Hematopoietic multipotent progenitor cell (in vitro differentiated cells): ENCODE data around the gene DAPK1. TPM values are rescaled to one million over a fixed set of nuclear protein-coding genes. Genes with fewer than 3 reads are reported as not detected.

ENCODE experiments used
- DNase-seq, 3 donors: peaks; one replicate each; pipeline ENCODE4 v3.0.0-alpha.2; 2011 to 2015; ENCODE audit warnings: low read depth in 2 of 3, low spot score in 2 of 3
- total RNA-seq: library from RNA; depleted of rRNA; stranded (reverse); fragments of >200 nt; gene quantifications from one replicate; pipeline ENCODE4 v1.2.3, GENCODE V29; 2012

DAPK1 gene
- total RNA-seq: 148 TPM

DNA sequence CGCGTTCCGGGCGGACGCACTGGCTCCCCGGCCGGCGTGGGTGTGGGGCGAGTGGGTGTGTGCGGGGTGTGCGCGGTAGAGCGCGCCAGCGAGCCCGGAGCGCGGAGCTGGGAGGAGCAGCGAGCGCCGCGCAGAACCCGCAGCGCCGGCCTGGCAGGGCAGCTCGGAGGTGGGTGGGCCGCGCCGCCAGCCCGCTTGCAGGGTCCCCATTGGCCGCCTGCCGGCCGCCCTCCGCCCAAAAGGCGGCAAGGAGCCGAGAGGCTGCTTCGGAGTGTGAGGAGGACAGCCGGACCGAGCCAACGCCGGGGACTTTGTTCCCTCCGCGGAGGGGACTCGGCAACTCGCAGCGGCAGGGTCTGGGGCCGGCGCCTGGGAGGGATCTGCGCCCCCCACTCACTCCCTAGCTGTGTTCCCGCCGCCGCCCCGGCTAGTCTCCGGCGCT lies at the start of gene DAPK1:
DAPK1 (plus strand) TSS at position 264 of the 442 bp plus-strand sequence. CDS start 1,211 bp downstream, outside the sequence.
- DNase-seq: peak in 2 of 3 donors; percentile 83 to 84

DNA sequence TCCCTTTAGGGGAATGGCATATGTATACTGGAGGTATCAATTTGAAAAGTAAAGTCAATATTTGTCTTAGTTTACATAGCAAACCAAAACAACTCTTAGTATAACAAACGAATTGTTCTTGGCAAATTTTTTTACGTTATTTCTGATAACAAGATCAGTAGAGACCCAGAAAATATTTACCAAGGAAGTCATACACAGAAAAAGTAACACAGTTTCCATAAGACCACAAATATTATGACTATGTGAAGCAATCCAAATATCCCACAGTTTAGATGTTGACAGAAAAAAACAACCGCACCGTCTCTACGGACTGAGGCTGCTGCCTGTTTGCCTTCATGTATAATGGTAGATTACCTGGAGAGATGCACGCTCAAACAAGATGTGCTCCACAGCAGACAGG lies 46.5 kb upstream of the DAPK1 start:
- DNase-seq: no peak

GRCh38 chr9:87455407-87455806 lies 42.3 kb upstream of the DAPK1 start:
- no peak for DNase-seq

DNA sequence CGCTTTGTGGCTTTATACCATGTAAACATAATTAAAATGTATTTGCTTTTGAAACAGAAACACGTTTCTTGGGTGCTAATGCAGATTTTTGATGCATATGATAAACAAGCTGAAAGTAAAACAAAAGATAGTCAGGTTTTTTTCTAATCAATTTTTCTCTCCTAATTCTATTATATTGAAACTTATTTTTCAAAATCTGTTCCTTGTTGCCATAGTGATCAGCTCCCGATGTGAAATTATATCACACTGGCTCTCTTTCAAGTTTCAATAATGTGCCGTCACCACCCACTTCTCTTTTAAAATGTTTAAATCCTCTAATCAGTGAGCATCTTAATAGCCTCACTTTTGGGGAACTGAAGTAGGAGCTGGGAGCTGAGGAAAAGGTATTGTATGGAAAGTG lies 36.4 kb upstream of the DAPK1 start:
- DNase-seq: no peak

GRCh38 chr9:87464110-87464991 lies 33.3 kb upstream of the DAPK1 start:
- no peak for DNase-seq

DNA sequence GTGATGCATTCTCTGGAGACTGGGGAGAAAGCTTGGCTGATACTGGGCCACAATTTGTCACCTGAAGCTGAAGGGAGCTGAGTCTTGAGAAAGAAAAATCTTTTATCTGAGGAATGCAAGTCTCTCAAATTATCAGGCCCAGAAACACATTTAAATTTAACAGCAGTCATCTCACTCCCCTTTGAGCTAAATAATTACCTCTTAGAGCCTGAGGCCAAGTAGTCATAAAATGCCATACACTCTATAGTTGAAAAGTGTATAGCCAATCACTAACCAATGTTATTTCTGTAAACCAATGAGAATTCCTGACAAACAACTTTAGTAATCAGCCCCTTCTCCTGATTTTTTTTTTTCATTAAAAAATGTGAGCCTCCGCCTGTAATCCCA lies 32.7 kb upstream of the DAPK1 start:
- DNase-seq: no peak

GRCh38 chr9:87465816-87466215 lies 31.9 kb upstream of the DAPK1 start:
- DNase-seq: no peak

GRCh38 chr9:87467187-87467586 lies 30.5 kb upstream of the DAPK1 start:
- no peak for DNase-seq

DNA sequence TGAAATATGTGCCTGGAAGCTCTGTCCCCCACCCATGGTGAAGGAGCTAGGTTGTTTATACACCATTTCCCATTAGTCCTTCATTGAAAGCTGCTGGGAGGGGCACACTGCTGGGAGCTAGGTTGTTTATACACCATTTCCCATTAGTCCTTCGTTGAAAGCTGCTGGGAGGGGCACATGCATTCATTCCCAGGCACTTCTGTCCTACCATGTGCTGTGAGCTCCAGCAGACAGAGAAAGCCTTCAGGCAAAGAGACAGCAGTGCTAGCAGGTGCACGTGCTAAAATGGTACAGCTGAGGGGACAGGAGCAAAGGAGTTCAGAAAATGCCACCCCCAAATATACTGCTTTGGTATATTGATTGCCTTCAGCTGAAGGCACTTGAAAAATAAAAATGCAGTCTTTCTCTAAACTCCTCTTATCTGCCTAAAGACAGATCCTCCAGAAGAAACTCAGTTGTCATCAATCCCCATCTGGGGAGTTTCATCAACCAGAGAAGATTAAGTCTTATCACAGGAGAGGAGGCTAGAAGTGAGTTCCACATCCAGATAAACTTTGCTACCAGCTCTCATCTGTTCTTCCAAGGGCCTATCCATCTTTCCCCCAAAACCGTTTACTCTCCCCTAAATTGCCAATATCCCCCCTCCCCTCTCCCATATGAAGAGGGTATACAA lies 27.7 kb upstream of the DAPK1 start:
- no peak for DNase-seq

- no peak for DNase-seq
Observed at GRCh38 chr9:87471746-87472145, 25.9 kb upstream of the DAPK1 start.

GRCh38 chr9:87475463-87475862 lies 22.2 kb upstream of the DAPK1 start:
- DNase-seq: no peak

DNA sequence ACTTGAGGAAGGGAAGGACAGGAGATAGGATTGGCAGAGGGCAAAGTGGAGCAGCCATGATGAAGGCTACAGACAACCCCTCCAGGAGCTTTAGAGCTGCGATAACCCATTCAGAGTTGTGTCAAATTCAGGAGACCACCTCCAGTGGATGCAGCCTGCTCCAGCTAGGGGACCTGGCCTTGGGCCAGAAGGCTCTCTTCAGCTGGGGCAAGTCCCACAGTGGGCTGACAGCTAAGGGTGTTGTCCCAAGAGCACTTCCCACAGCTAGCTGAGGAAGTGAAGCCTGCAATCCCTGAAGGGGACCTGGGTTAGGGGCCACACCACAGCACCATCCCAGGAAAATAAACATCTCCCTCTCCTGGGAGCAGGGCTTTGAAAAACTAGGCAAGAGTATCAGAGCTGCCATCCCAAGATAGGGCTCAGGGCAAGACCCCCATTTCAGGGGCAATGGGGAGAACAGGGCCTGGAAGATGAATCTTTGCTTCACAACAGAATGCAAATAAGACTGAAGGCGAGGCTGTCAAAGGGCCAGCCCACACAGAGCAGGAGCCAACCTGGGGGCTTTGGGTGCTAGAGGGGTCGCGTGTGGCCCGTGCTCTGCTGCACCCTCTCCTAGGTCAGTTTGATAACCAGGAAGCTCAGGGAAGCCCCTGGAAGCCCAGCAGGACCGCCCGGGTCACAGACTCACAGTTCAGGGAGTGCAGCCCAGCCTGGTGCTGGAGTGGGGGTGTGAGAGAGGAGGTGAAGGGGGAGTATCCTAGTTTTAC lies 19.3 kb upstream of the DAPK1 start:
- no peak for DNase-seq

GRCh38 chr9:87479801-87480201 lies 17.9 kb upstream of the DAPK1 start:
- peak in 2 of 3 donors; percentile 81 to 91 for DNase-seq

- no peak for DNase-seq
Observed at GRCh38 chr9:87481890-87482855, 15.5 kb upstream of the DAPK1 start.

- no peak for DNase-seq
Observed at GRCh38 chr9:87490225-87490624, 7.4 kb upstream of the DAPK1 start.

DNA sequence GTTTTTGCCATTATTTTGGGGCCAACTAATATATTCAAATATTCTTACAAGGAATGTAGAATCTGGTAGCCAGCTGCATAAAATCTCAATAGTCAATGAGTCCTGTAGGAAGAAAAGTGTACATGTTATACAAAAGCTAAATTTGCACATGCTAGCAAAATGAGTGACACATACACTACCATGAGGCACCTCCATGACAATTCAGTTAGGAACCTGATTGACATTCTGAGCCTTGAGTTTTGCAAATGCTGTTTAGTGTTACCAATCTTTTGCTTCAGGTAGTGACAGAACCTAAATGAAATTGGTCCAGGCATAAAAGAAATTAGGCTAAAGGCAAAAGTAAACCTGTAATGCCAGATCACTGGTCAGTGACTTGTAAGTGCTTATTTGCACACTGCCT lies 6.8 kb upstream of the DAPK1 start:
- no peak for DNase-seq

DNA sequence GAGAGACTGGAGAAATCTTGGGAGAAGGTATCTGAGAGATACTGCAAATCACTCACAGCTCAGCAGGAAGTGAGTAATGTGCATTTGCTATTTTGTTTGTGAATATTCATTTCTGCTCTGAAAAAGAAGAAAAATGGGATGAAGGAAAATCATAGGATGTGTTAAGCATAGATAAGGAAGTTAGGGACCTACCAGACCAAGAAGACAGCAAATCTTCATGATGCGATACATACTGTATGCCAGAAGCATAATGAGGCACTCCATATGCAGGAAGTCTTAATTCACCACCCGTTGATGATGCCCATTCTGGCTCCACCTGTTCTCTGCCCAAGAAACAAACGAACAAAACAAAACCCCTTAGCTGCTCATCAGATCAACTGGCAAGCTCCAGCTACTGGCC lies 6.1 kb upstream of the DAPK1 start:
- no peak for DNase-seq

DNA sequence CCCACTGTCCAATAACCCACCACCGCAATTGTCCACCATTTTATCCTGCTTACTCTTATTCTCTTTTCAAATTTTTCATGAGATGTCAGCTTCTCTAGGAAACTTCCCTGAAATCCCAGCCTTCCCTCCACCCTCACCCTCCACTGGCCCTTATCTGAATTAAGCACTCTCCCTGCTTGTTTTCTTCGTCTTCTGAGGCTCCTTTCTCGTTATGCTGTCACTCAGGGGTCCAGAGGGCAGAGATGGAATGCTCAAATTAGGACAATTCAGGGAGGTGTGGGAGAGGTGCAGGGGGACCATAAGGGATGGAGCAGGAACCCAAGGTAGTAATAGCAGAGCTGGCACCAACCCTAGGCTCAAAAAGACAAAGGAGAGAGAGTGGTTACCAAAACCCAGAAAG lies 5.0 kb upstream of the DAPK1 start:
- no peak for DNase-seq

- peak in 2 of 3 donors; percentile 63 to 86 for DNase-seq
Observed at GRCh38 chr9:87494970-87495471, 2.6 kb upstream of the DAPK1 start.

DNA sequence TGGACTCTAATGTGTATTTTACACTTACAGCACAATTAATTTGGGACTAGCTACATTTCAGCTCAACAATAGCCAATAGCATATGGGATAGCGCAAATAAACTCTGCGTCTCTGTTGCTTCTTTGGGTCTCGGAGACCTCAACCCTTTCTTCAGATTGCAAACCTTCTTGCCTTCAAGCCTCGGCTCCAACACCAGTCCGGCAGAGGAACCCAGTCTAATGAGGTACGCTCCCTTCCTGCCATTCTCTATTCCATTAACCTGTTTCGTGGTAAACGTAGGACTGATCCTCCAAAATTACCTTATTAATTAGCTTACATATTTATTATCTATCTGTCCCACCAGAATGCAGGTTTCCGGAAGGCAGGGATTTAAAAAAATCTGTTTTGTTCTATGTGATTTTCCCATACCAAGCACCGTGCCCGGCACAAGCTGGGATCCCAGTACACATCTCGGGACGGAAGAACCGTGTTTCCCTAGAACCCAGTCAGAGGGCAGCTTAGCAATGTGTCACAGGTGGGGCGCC lies 525 bp upstream of the DAPK1 start:
- no peak for DNase-seq
